ENCODE measurements around the gene REXO2.

DNA sequence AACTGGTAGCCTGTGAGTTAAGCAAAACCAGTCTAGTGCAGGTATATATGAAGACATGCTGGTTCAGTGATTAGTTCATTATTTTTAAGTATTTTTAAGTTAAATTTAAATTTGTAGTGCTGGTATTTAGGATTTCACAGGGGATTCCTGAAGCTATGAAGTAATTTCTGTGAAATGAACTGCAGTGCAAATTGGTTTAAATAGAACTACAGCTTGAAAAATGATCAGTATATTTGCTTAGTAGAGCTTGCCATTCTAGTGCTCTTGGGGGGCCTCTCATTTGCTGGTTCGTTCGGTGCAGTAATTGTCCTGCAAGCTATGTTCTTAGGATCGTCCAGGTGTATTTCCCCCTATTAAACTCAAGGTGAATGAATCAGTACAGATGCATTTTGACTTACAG, 13.1 kb downstream of the REXO2 start:
- TF ChIP-seq CTCF (conservative IDR thresholded peaks at IDR 0.05; ENCODE audit: low read length), result no peak
- no peak for TF ChIP-seq EZH2phosphoT487 (IDR thresholded peaks at IDR 0.05; ENCODE audit: borderline replicate concordance, low read depth, low read length)
